ENCODE data around the gene TIGD7.
"Not testable (repeated sequence)": the region's sequence is repeated elsewhere in the genome, so short reads cannot be mapped to it uniquely, and the experiment has no call there.

TIGD7 gene

DNA sequence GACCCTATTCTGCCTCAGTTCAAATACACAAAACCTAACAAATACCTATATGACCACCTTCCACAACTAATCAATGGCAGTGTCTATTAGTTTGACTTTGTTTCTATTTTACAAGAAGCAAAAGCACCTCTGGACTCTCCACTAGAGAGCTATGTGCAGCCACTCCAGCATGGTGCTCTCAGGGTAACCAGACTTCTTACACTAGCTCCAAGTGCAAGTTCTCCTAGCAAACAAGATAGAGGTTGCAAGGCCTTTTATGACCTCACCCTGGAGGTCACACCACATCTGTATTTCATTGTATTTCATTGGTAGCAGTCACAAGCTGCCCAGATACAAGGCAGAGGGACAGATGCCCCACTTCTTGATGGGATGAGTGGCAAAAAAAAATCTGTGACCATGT lies 30.3 kb downstream of the TIGD7 start:
- H3K4me3 ChIP-seq (replicated peaks; ENCODE audit: insufficient read depth, low read length) = no peak overlapping the region
- no peak overlapping the region for H3K27ac ChIP-seq (replicated peaks)
- DNase-seq (ENCODE audit: low read depth in 1 of 2, low spot score in 1 of 2) = no peak
- H3K27me3 ChIP-seq (ENCODE audit: insufficient read depth, poor library complexity, severe bottlenecking) = no peaks in the 10 kb centered on the region
- no peak for TF ChIP-seq GABPA (IDR thresholded peaks at IDR 0.05; ENCODE audit: low read depth)
- TF ChIP-seq, protein P1, sequence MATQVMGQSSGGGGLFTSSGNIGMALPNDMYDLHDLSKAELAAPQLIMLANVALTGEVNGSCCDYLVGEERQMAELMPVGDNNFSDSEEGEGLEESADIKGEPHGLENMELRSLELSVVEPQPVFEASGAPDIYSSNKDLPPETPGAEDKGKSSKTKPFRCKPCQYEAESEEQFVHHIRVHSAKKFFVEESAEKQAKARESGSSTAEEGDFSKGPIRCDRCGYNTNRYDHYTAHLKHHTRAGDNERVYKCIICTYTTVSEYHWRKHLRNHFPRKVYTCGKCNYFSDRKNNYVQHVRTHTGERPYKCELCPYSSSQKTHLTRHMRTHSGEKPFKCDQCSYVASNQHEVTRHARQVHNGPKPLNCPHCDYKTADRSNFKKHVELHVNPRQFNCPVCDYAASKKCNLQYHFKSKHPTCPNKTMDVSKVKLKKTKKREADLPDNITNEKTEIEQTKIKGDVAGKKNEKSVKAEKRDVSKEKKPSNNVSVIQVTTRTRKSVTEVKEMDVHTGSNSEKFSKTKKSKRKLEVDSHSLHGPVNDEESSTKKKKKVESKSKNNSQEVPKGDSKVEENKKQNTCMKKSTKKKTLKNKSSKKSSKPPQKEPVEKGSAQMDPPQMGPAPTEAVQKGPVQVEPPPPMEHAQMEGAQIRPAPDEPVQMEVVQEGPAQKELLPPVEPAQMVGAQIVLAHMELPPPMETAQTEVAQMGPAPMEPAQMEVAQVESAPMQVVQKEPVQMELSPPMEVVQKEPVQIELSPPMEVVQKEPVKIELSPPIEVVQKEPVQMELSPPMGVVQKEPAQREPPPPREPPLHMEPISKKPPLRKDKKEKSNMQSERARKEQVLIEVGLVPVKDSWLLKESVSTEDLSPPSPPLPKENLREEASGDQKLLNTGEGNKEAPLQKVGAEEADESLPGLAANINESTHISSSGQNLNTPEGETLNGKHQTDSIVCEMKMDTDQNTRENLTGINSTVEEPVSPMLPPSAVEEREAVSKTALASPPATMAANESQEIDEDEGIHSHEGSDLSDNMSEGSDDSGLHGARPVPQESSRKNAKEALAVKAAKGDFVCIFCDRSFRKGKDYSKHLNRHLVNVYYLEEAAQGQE (IDR thresholded peaks at IDR 0.05; ENCODE audit: insufficient replicate concordance, low read depth) = no peak
- TF ChIP-seq POLR2AphosphoS5 (IDR thresholded peaks at IDR 0.05; ENCODE audit: low read depth) = no peak
- TF ChIP-seq, protein P2, sequence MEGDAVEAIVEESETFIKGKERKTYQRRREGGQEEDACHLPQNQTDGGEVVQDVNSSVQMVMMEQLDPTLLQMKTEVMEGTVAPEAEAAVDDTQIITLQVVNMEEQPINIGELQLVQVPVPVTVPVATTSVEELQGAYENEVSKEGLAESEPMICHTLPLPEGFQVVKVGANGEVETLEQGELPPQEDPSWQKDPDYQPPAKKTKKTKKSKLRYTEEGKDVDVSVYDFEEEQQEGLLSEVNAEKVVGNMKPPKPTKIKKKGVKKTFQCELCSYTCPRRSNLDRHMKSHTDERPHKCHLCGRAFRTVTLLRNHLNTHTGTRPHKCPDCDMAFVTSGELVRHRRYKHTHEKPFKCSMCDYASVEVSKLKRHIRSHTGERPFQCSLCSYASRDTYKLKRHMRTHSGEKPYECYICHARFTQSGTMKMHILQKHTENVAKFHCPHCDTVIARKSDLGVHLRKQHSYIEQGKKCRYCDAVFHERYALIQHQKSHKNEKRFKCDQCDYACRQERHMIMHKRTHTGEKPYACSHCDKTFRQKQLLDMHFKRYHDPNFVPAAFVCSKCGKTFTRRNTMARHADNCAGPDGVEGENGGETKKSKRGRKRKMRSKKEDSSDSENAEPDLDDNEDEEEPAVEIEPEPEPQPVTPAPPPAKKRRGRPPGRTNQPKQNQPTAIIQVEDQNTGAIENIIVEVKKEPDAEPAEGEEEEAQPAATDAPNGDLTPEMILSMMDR (IDR thresholded peaks at IDR 0.05; ENCODE audit: insufficient read depth, low read length) = no peak
- TF ChIP-seq SPI1 (IDR thresholded peaks at IDR 0.05; ENCODE audit: borderline replicate concordance, low read depth) = no peak

DNA sequence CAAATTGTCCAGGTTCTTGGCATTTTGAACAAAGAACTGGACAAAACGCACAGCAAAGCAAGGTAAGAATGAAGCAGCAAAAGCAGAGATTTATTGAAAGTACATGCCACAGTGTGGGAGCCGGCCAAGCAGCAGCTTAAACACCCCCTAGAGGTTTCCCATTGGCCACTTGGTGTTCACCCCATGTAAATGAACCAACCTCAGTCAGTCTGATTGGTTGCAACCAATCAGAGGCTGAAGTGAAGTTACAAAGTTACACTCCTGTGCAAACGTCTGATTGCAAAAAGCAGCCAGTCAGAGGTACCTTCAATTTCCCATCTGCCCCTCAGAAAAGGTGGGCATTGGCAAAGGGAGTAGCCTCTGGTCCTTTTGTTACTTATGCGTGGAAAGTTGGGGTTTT lies 30.7 kb downstream of the TIGD7 start:
- TF ChIP-seq, protein P1 (IDR thresholded peaks at IDR 0.05; ENCODE audit: insufficient replicate concordance, low read depth) = no peak
- TF ChIP-seq, protein P2 (IDR thresholded peaks at IDR 0.05; ENCODE audit: insufficient read depth, low read length) = no peak
- TF ChIP-seq SPI1 (IDR thresholded peaks at IDR 0.05; ENCODE audit: borderline replicate concordance, low read depth) (no peak), GABPA (IDR thresholded peaks at IDR 0.05; ENCODE audit: low read depth) (no peak), POLR2AphosphoS5 (IDR thresholded peaks at IDR 0.05; ENCODE audit: low read depth) (no peak)
- H3K27ac ChIP-seq (replicated peaks) = no peak overlapping the region
- H3K27me3 ChIP-seq (ENCODE audit: insufficient read depth, poor library complexity, severe bottlenecking) = no peaks in the 10 kb centered on the region
- no peak for DNase-seq (ENCODE audit: low read depth in 1 of 2, low spot score in 1 of 2)
- no peak overlapping the region for H3K4me3 ChIP-seq (replicated peaks; ENCODE audit: insufficient read depth, low read length)

DNA sequence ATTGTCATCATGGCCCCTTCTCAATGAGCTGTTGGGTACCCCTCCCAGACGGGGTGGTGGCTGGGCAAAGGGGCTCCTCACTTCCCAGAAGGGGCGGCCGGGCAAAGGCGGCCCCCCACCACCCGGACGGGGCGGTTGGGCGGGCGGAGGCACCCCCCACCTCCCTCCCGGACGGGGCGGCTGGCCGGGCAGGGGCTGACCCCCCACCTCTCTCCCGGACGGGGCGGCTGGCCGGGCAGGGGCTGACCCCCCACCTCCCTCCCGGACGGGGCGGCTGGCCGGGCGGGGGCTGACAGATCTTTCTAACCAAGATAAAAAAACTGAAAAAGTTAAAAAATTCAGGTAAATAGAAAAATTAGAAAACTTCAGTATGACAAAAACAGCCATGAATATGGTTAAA lies 33.9 kb downstream of the TIGD7 start:
- not testable (repeated sequence) for H3K4me3 ChIP-seq (replicated peaks; ENCODE audit: insufficient read depth, low read length); H3K27ac ChIP-seq (replicated peaks); H3K27me3 ChIP-seq (ENCODE audit: insufficient read depth, poor library complexity, severe bottlenecking); DNase-seq (ENCODE audit: low read depth in 1 of 2, low spot score in 1 of 2)

DNA sequence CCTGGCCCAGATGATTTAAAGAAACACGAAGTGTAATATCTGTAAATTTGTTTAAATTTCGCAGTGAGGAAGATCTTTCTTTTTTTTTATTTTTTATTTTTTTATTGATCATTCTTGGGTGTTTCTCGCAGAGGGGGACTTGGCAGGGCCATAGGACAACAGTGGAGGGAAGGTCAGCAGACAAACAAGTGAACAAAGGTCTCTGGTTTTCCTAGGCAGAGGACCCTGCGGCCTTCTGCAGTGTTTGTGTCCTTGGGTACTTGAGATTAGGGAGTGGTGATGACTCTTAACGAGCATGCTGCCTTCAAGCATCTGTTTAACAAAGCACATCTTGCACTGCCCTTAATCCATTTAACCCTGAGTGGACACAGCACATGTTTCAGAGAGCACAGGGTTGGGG lies 34.5 kb downstream of the TIGD7 start:
- not testable (repeated sequence) for H3K4me3 ChIP-seq (replicated peaks; ENCODE audit: insufficient read depth, low read length); DNase-seq (ENCODE audit: low read depth in 1 of 2, low spot score in 1 of 2); H3K27ac ChIP-seq (replicated peaks); H3K27me3 ChIP-seq (ENCODE audit: insufficient read depth, poor library complexity, severe bottlenecking)

DNA sequence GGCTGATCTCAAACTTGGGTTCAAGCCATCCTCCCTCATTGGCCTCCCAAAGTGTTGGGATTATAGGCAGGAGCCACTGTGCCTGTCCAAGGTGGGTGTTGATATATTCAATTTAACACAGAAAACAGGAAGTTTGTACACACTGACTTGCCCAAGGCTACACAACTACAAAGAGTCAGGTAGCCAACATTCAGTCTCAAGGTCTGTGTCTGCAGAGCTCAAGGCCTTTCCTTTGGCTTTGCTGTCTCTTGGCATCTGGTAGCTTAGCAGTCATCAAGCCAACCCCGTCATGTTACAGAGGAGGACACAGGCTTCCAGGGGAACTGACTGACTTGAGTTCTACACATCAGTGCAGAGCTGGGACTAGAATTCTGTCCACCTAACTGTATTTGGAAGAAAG lies 36.9 kb downstream of the TIGD7 start:
- TF ChIP-seq, protein P1 (IDR thresholded peaks at IDR 0.05; ENCODE audit: insufficient replicate concordance, low read depth) = no peak
- TF ChIP-seq GABPA (IDR thresholded peaks at IDR 0.05; ENCODE audit: low read depth) = no peak
- TF ChIP-seq SPI1 (IDR thresholded peaks at IDR 0.05; ENCODE audit: borderline replicate concordance, low read depth) = no peak
- TF ChIP-seq, protein P2 (IDR thresholded peaks at IDR 0.05; ENCODE audit: insufficient read depth, low read length) = no peak
- TF ChIP-seq POLR2AphosphoS5 (IDR thresholded peaks at IDR 0.05; ENCODE audit: low read depth) = no peak
- H3K27me3 ChIP-seq (ENCODE audit: insufficient read depth, poor library complexity, severe bottlenecking) = no peaks in the 10 kb centered on the region

More for the DNA sequence above, 36.9 kb downstream of the TIGD7 start:
- H3K4me3 ChIP-seq (replicated peaks; ENCODE audit: insufficient read depth, low read length) = no peak overlapping the region
- no peak for DNase-seq (ENCODE audit: low read depth in 1 of 2, low spot score in 1 of 2)
- H3K27ac ChIP-seq (replicated peaks) = no peak overlapping the region
